Transverse colon (tissue), 4 donors: ENCODE results near the gene BCAR3. TPM values are rescaled to one million over a fixed set of nuclear protein-coding genes. Genes with fewer than 3 reads are reported as not detected.

Experiments
- DNase-seq: peaks from one replicate; pipeline ENCODE4 v3.0.0-alpha.2; 2019
- H3K27ac ChIP-seq, 4 donors: fragments of 200-600 bp; sonication (generic); 2 replicates each; pipeline ENCODE4 v1.5.1; 2016 to 2018; ENCODE audit warnings: inconsistent platforms in 4 of 4
- H3K27me3 ChIP-seq: fragments of 200-600 bp; sonication (generic); 2 replicates; pipeline ENCODE4 v1.5.1; 2017; ENCODE audit warnings: inconsistent platforms
- H3K36me3 ChIP-seq, 4 donors: fragments of 200-600 bp; sonication (generic); 2 replicates each; pipeline ENCODE4 v1.5.1; 2017 to 2019; ENCODE audit warnings: inconsistent platforms in 4 of 4
- H3K4me1 ChIP-seq, 4 donors: fragments of 200-600 bp; sonication (generic); 2 replicates each; pipeline ENCODE4 v1.5.1; 2017 to 2020; ENCODE audit warnings: inconsistent platforms in 4 of 4
- H3K4me3 ChIP-seq, 4 donors: fragments of 200-600 bp; sonication (generic); 1 replicate in 1 of 4; 2 replicates in 3 of 4; pipeline versions ENCODE4 v1.5.1 to v1.6.1; 2017 to 2019; ENCODE audit warnings: inconsistent platforms in 4 of 4
- H3K9me3 ChIP-seq, 2 donors: fragments of 200-600 bp; sonication (generic); 2 replicates each; pipeline ENCODE4 v1.5.1; 2017 to 2019; ENCODE audit warnings: inconsistent platforms in 2 of 2
- CTCF ChIP-seq, 5 experiments: fragments of 200-600 bp in 3 of 5; fragments of 450-650 bp in 2 of 5; sonication (generic) in 3 of 5; IDR thresholded peaks; 1 replicate in 2 of 5; 2 replicates in 3 of 5; pipeline ENCODE4 v1.5.1; 2016 to 2017; ENCODE audit warnings: antibody characterized with exemption in 5 of 5, inconsistent platforms in 3 of 5, mild to moderate bottlenecking in 2 of 5, moderate library complexity in 1 of 5
- EP300 ChIP-seq: sonication (generic); formaldehyde crosslinking; IDR thresholded peaks from one replicate; pipeline ENCODE4 v1.6.1; 2017; ENCODE audit warnings: antibody characterized with exemption, low read depth
- POLR2A ChIP-seq: fragments of 450-650 bp; IDR thresholded peaks from one replicate; pipeline ENCODE4 v1.6.1; 2016; ENCODE audit warnings: antibody characterized with exemption, mild to moderate bottlenecking, moderate library complexity
- POLR2AphosphoS5 ChIP-seq, 3 donors: sonication (generic); formaldehyde crosslinking; IDR thresholded peaks; one replicate each; pipeline ENCODE4 v1.6.1; 2016; ENCODE audit warnings: antibody characterized with exemption in 3 of 3
- WGBS, 2 donors: methylation state at CpG; one replicate each; pipeline ENCODE4 v1.1.5; 2018; ENCODE audit warnings: low coverage in 1 of 2; 5-methylcytosine and 5-hydroxymethylcytosine counted together
- in situ Hi-C, 4 donors: fragments of 200-750 bp; cut with MboI; loops; one replicate each; pipeline versions ENCODE4 v1.15.0 to v1.15.1; 2017; ENCODE audit warnings: low sequenced_read_pairs in 3 of 4, low pct_ligation_motif_present in 1 of 4, low pct_unique_long_range_greater_than_20kb in 1 of 4
- intact Hi-C: fragments of 100-400 bp; cut with DNase I; formaldehyde crosslinking; loops from one replicate; pipeline ENCODE4 v1.15.1; 2023; ENCODE audit warnings: low total_unique reads
- total RNA-seq, 4 donors: library from RNA; depleted of rRNA; stranded (reverse); fragments of >200 nt; gene quantifications; one replicate each; pipeline ENCODE4 v1.1.0, GENCODE V29; 2016

BCAR3 gene
- total RNA-seq, 4 donors from 2014 or later, result 12.3 to 71.7 (median 40.5) TPM

- no peaks in the 10 kb centered on the region for H3K36me3 ChIP-seq
- H3K27ac ChIP-seq, result no peak overlapping the region
- WGBS, 2 donors, result 99% methylated on average over 20 of the region's 20 CpGs; no CpG with 5 or more reads in 1 of the 2 donors
- no peak for DNase-seq
- peaks cover 16 to 45% (median 28%) of the 10 kb centered on the region in 4 donors for H3K4me1 ChIP-seq
- no peaks in the 10 kb centered on the region for H3K27me3 ChIP-seq
- intact Hi-C loops, result loop anchor here (10.0 kb wide), 1 partner anchor 1694 kb away; no protein-coding TSS in a partner anchor
- no peaks in the 10 kb centered on the region for H3K9me3 ChIP-seq
- no peak overlapping the region for H3K4me3 ChIP-seq
- in situ Hi-C loops, result no loop called here
- TF ChIP-seq POLR2A, result no peak
- TF ChIP-seq EP300, result no peak
- TF ChIP-seq POLR2AphosphoS5 (IDR thresholded peaks at IDR 0.05), result no peak
- no peak for TF ChIP-seq CTCF (IDR thresholded peaks at IDR 0.05)
These were observed 92.7 kb downstream of the BCAR3 start for GRCh38 chr1:93588955-93589354.

- Histone ChIP-seq H3K27me3 (no peaks in the 10 kb centered on the region), H3K4me3 (no peak overlapping the region), H3K27ac (no peak overlapping the region), H3K4me1 (peaks cover 13 to 45% (median 27%) of the 10 kb centered on the region in 4 donors), H3K9me3 (no peaks in the 10 kb centered on the region), H3K36me3 (no peaks in the 10 kb centered on the region)
- in situ Hi-C loops, result no loop called here
- 67 to 88% methylated on average over 5 to 6 of the region's 6 CpGs for WGBS, 2 donors
- no peak for DNase-seq
- intact Hi-C loops, result loop anchor here (10.0 kb wide), 1 partner anchor 1693 kb away; no protein-coding TSS in a partner anchor
- no peak for TF ChIP-seq POLR2A
- no peak for TF ChIP-seq POLR2AphosphoS5 (IDR thresholded peaks at IDR 0.05)
- TF ChIP-seq CTCF (IDR thresholded peaks at IDR 0.05), result no peak
- no peak for TF ChIP-seq EP300
These were observed 93.4 kb downstream of the BCAR3 start for GRCh38 chr1:93588206-93588605.

GRCh38 chr1:93587354-93587753, 94.3 kb downstream of the BCAR3 start:
- Histone ChIP-seq H3K36me3 (no peaks in the 10 kb centered on the region), H3K27me3 (no peaks in the 10 kb centered on the region), H3K9me3 (no peaks in the 10 kb centered on the region), H3K4me1 (peaks cover 10 to 44% (median 23%) of the 10 kb centered on the region in 4 donors), H3K4me3 (no peak overlapping the region), H3K27ac (no peak overlapping the region)
- DNase-seq, result no peak
- 88 to 90% methylated on average over 5 of the region's 5 CpGs for WGBS, 2 donors
- intact Hi-C loops, result loop anchor here (10.0 kb wide), 1 partner anchor 1693 kb away; no protein-coding TSS in a partner anchor
- in situ Hi-C loops, result no loop called here
- TF ChIP-seq CTCF (IDR thresholded peaks at IDR 0.05) (no peak), EP300 (no peak), POLR2A (no peak), POLR2AphosphoS5 (IDR thresholded peaks at IDR 0.05) (no peak)

- in situ Hi-C loops, result no loop called here
- Histone ChIP-seq H3K4me1 (peaks cover 7 to 51% (median 20%) of the 10 kb centered on the region in 4 donors), H3K27me3 (no peaks in the 10 kb centered on the region), H3K9me3 (no peaks in the 10 kb centered on the region), H3K27ac (peak overlapping the region; percentile 86 to 93 (median 88)), H3K4me3 (peak overlapping the region in 3 of 4 donors; percentile 33 to 57 (median 36)), H3K36me3 (no peaks in the 10 kb centered on the region)
- TF ChIP-seq EP300, result peak; percentile 75
- peak; percentile 99 for TF ChIP-seq POLR2A
- TF ChIP-seq CTCF (IDR thresholded peaks at IDR 0.05), result no peak
- peak; percentile 84 to 99 (median 99) for TF ChIP-seq POLR2AphosphoS5 (IDR thresholded peaks at IDR 0.05)
- intact Hi-C loops, result loop anchor here (10.0 kb wide), 1 partner anchor 1691 kb away; no protein-coding TSS in a partner anchor
- 60 to 61% methylated on average over 12 to 13 of the region's 13 CpGs for WGBS, 2 donors
- peak; percentile 97 for DNase-seq
These were observed 96.3 kb downstream of the BCAR3 start for GRCh38 chr1:93585059-93585966.
